Tracheal epithelial cell (primary cell): Measurements from ENCODE around the gene ABHD2. TPM values are rescaled to one million over a fixed set of nuclear protein-coding genes. Genes with fewer than 3 reads are reported as not detected.

Experiments
- total RNA-seq: library from RNA; depleted of rRNA; stranded (reverse); fragments of >200 nt; gene quantifications from 2 replicates; pipeline ENCODE4 v1.2.1, GENCODE V29; 2014

The ABHD2 gene, protein sequence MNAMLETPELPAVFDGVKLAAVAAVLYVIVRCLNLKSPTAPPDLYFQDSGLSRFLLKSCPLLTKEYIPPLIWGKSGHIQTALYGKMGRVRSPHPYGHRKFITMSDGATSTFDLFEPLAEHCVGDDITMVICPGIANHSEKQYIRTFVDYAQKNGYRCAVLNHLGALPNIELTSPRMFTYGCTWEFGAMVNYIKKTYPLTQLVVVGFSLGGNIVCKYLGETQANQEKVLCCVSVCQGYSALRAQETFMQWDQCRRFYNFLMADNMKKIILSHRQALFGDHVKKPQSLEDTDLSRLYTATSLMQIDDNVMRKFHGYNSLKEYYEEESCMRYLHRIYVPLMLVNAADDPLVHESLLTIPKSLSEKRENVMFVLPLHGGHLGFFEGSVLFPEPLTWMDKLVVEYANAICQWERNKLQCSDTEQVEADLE
- 43.1 and 45.8 TPM in 2 replicates for total RNA-seq

DNA sequence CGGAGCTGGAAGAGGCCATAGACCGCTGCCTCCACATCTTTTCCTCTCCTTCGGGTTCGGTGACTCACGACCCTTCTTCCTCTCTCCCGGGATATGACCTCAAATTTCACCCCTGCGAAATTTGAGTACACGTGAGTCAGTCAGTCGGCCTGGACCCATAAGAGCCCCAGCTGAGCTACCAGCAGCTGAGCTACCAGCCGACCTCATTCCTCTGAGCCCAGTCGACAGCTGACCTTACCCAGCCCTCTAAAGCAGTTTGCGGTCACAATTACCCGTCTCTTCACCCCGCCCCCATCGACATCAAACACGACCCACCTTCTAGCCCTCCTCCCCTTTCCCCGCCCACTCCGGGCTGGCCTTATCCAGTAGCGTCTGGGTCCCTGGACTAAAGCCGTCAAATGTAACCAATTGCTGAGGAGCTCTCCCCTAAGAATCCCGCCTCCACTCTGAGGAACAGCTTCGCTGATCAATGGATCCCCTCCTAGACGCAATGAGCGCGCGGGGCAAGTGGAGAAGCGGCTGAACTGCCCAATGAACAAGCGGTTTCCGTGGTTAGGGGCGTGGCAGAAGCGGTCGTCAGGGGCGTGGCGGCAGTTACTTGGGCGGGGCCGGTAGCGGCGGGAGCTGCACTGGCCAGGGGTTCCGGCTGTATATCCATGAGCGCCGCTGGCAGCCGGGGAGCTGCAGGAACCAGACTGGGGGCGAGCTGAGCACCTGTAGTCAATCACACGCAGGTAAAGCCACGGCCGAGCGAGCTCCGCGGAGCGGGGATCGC is at the start of gene ABHD2:
Gene ABHD2 (plus strand): TSS at position 627 of the 775 bp plus-strand sequence. CDS start 27,872 bp downstream, outside the sequence.

DNA sequence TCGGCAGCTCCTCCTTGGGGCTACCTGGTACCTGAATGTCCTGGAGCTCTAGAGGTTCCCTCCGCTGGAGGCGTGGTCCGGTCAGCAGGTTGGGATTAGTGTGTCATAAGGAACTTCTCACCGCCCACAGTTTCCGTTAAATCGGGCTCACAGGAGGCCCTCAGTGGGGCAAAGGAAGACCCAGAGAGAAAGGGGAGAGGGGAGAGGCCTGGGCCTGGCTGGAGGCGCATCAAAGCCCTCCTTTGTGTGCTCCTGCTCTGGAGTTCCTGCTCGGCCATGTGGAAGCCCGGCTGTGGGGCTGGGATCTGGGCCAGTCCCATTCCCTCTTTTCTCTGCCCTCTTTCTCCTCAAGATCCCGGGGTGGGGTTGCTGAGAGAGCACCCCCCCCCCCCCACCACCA is 133.3 kb downstream of the ABHD2 start, which contains the start of gene RLBP1:
Gene RLBP1 (minus strand): TSS at position 37 of the 400 bp plus-strand sequence. CDS start 2,604 bp downstream, outside the sequence.

DNA sequence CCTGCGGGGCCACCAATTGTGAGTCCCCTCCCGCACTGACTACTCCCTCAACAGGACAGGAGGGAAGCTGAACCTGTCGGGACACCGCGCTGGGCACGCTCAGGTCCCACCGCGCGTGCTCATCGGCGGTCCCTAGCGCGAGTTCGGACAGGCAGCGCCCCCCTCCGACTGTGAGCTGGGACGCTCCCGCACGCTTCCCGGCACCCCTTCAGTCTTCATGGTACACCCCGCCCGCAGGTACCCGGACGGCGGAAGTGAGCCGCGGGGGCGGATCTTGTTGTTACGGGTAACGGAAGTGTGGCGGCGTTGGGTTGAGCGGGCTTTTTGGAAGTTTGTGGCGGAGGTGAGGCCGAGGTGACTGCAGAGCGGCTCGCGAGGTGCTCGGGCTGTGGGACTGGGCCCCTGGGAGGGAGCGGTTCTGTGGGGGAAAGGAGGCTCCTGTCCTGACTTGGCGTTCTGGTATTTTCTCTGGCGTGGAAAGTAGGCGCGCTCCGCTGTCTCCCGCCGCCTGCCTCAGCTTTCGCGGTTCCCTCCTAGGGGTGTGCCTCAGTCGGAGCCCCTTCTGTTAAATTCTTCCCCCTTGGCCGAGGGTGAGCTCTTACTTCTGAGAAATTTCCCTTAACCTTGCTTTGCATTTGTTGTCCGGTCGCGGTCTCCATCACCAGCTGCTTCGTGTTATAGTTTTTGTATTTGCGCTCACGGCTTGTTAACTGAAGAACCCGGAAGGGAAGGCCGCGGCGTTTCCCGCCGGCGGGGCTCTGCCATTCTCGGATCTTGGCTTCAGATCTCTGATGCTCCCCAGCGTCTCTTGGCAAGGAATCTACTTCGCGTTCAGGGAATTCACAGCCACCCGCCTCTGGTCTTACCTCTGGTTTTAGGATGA is 155.7 kb downstream of the ABHD2 start, which contains the start of gene FANCI:
Gene FANCI (plus strand): TSS at position 289 of the 883 bp plus-strand sequence. CDS start 3,669 bp downstream, outside the sequence.

Other genes with a start within 250 kb of the ABHD2 start
- 1.7 and 6.5 TPM in 2 replicates for gene HAPLN3, start 192.9 kb upstream of the ABHD2 start, total RNA-seq
- 53.3 and 94.7 TPM in 2 replicates for gene MFGE8, start 175.1 kb upstream of the ABHD2 start, total RNA-seq
- gene RLBP1, start 133.1 kb downstream of the ABHD2 start, total RNA-seq: 0.96 TPM in 1 of 2 replicates, not detected in the other
- 7.5 and 9.9 TPM in 2 replicates for gene FANCI, start 155.5 kb downstream of the ABHD2 start, total RNA-seq
- gene POLG, start 246.4 kb downstream of the ABHD2 start, total RNA-seq: 120 and 131 TPM in 2 replicates